AG04450 (cell line): ENCODE data around the gene GNAI2. TPM values are rescaled to one million over a fixed set of nuclear protein-coding genes. Genes with fewer than 3 reads are reported as not detected.

ENCODE experiments used
- CTCF ChIA-PET: fragments of 300-600, 350-600 bp; formaldehyde crosslinking; extraction: SDS; loops from one replicate; lab custom pipeline; 2022; ENCODE audit warnings: antibody characterized with exemption, inconsistent platforms; lab: Charles Lee
- POLR2A ChIA-PET: fragments of 350-600 bp; formaldehyde crosslinking; extraction: SDS; loops from one replicate; lab custom pipeline; 2021; ENCODE audit warnings: antibody characterized with exemption, inconsistent platforms; lab: Yijun Ruan, JAX
- DNase-seq: peaks from one replicate; pipeline ENCODE4 v3.0.0-alpha.2; 2011; ENCODE audit warnings: low read depth, low spot score
- H3K27ac ChIP-seq: one replicate; pipeline ENCODE4 v1.5.1; 2012; ENCODE audit warnings: low read depth, low read length, control low read depth
- H3K27me3 ChIP-seq: one replicate; pipeline ENCODE4 v1.6.0; 2012; ENCODE audit warnings: low read length; ENCODE audit not compliant: control insufficient read depth, insufficient read depth
- H3K4me3 ChIP-seq: 2 replicates; pipeline ENCODE4 v1.5.1; 2011; ENCODE audit warnings: mild to moderate bottlenecking, low read depth, low read length, control low read depth
- H3K9me3 ChIP-seq: 2 replicates; pipeline ENCODE4 v1.5.1; 2012; ENCODE audit warnings: low read length; ENCODE audit not compliant: control insufficient read depth, insufficient read depth
- CTCF ChIP-seq: IDR thresholded peaks from 2 replicates; pipeline ENCODE4 v1.5.1; 2011; ENCODE audit warnings: low read depth, low read length, control low read depth, inconsistent platforms
- polyA plus RNA-seq: library from polyadenylated mRNA; depleted of rRNA; stranded (reverse); fragments of >200 nt; gene quantifications from 2 replicates; pipeline ENCODE4 v1.2.3, GENCODE V29; 2011

Gene GNAI2
- polyA plus RNA-seq, 1 experiment: 603 TPM

GRCh38 chr3:50268703-50269451 lies 32.9 kb downstream of the GNAI2 start, which contains the start of gene SEMA3B:
Gene SEMA3B, plus strand, starts transcription at chr3:50269147. Its CDS starts 94 bp downstream, at chr3:50269241.
- Histone ChIP-seq H3K27me3 (no peaks in the 10 kb centered on the region), H3K27ac (peak within 1 kb of the TSS; percentile 52), H3K4me3 (peak within 1 kb of the TSS; percentile 49), H3K9me3 (no peaks in the 10 kb centered on the region)
- no peak for DNase-seq
- POLR2A ChIA-PET: interaction anchor here (0.7 to 1.3 kb wide), 5 partner anchors 9 to 142 kb away, joined by 3 read pairs; partner anchors contain the start of gene GNAI2
- CTCF ChIA-PET: interaction anchor here (0.5 to 2.6 kb wide), 4 partner anchors 9 to 76 kb away, joined by 3 to 11 read pairs (median 7); no protein-coding TSS in a partner anchor
- no peak for TF ChIP-seq CTCF

GRCh38 chr3:50269460-50269859 lies 33.5 kb downstream of the GNAI2 start:
- no peak for DNase-seq
- no peak for TF ChIP-seq CTCF
- peak overlapping the region; percentile 47 for H3K4me3 ChIP-seq
- H3K27me3 ChIP-seq: peaks cover under 1% of the 10 kb centered on the region
- ChIA-PET POLR2A (interaction anchor here (0.7 to 1.3 kb wide), 4 partner anchors 10 to 142 kb away, joined by 3 read pairs; no protein-coding TSS in a partner anchor), CTCF (interaction anchor here (0.6 to 2.6 kb wide), 5 partner anchors 10 to 77 kb away, joined by 3 to 11 read pairs (median 6); no protein-coding TSS in a partner anchor)
- H3K9me3 ChIP-seq: no peaks in the 10 kb centered on the region
- peak overlapping the region; percentile 52 for H3K27ac ChIP-seq

- Histone ChIP-seq H3K9me3 (no peaks in the 10 kb centered on the region), H3K27me3 (peaks cover 4% of the 10 kb centered on the region), H3K27ac (peak overlapping the region; percentile 52), H3K4me3 (peak overlapping the region; percentile 47)
- CTCF ChIA-PET: interaction anchor here (0.6 to 2.6 kb wide), 6 partner anchors 10 to 77 kb away, joined by 3 to 11 read pairs (median 4); no protein-coding TSS in a partner anchor
- POLR2A ChIA-PET: interaction anchor here (1.3 kb wide), 1 partner anchor 13 kb away, joined by 3 read pairs; no protein-coding TSS in a partner anchor
- no peak for DNase-seq
- TF ChIP-seq CTCF: no peak
Observed at GRCh38 chr3:50269977-50270413, 34.0 kb downstream of the GNAI2 start.

GRCh38 chr3:50270422-50271224 lies 34.6 kb downstream of the GNAI2 start:
- POLR2A ChIA-PET: no interaction called here
- CTCF ChIA-PET: interaction anchor here (0.7 to 2.6 kb wide), 9 partner anchors 10 to 78 kb away, joined by 3 to 11 read pairs (median 3); partner anchors contain the start of gene SLC38A3
- H3K27ac ChIP-seq: no peak overlapping the region

More at GRCh38 chr3:50270422-50271224, 34.6 kb downstream of the GNAI2 start:
- Histone ChIP-seq H3K9me3 (no peaks in the 10 kb centered on the region; the same call in 1 of the 2 replicates), H3K27me3 (peaks cover 10% of the 10 kb centered on the region), H3K4me3 (no peak overlapping the region)
- DNase-seq: no peak
- TF ChIP-seq CTCF: no peak
